Astrocyte (in vitro differentiated cells and primary cell): Measurements from ENCODE around the gene CWC22.
"Not testable (repeated sequence)": the region's sequence is repeated elsewhere in the genome, so short reads cannot be mapped to it uniquely, and the experiment has no call there.

Experiments
- EZH2 ChIP-seq: IDR thresholded peaks from 2 replicates; pipeline ENCODE4 v1.6.1; 2012; ENCODE audit warnings: mild to moderate bottlenecking, low read length, inconsistent platforms; ENCODE audit not compliant: insufficient read depth
- TF ChIP-seq, protein P1 (sequence below): IDR thresholded peaks from 2 replicates; pipeline ENCODE4 v1.5.1; 2011; ENCODE audit warnings: low read depth, mild to moderate bottlenecking, inconsistent platforms, low read length, moderate library complexity; ENCODE audit not compliant: insufficient read depth

DNA sequence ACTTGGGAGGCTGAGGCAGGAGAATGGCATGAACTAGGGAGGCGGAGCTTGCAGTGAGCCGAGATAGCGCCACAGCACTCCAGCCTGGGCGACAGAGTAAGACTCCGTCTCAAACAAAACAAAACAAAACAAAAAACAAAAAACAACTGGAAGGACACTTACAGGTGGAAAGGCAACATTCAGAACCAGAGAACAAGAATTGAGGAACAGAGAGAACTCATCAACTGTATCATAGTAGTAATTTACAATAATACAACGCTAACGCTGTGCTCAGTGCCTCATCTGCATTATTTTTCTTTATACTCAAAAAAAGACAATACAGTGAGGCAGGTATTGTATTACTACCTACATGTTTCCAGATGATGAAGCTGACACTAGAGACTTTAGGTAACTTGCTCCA lies 1.6 kb downstream of the CWC22 start:
- TF ChIP-seq, protein P1, sequence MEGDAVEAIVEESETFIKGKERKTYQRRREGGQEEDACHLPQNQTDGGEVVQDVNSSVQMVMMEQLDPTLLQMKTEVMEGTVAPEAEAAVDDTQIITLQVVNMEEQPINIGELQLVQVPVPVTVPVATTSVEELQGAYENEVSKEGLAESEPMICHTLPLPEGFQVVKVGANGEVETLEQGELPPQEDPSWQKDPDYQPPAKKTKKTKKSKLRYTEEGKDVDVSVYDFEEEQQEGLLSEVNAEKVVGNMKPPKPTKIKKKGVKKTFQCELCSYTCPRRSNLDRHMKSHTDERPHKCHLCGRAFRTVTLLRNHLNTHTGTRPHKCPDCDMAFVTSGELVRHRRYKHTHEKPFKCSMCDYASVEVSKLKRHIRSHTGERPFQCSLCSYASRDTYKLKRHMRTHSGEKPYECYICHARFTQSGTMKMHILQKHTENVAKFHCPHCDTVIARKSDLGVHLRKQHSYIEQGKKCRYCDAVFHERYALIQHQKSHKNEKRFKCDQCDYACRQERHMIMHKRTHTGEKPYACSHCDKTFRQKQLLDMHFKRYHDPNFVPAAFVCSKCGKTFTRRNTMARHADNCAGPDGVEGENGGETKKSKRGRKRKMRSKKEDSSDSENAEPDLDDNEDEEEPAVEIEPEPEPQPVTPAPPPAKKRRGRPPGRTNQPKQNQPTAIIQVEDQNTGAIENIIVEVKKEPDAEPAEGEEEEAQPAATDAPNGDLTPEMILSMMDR: not testable (repeated sequence)
- TF ChIP-seq EZH2: not testable (repeated sequence)
